Astrocyte (in vitro differentiated cells and primary cell): Measurements from ENCODE around the gene EPB41L1.

Experiments used
- EZH2 ChIP-seq: IDR thresholded peaks from 2 replicates; pipeline ENCODE4 v1.6.1; 2012; ENCODE audit warnings: mild to moderate bottlenecking, low read length, inconsistent platforms; ENCODE audit not compliant: insufficient read depth
- TF ChIP-seq, protein P1 (sequence below): IDR thresholded peaks from 2 replicates; pipeline ENCODE4 v1.5.1; 2011; ENCODE audit warnings: low read depth, mild to moderate bottlenecking, inconsistent platforms, low read length, moderate library complexity; ENCODE audit not compliant: insufficient read depth

DNA sequence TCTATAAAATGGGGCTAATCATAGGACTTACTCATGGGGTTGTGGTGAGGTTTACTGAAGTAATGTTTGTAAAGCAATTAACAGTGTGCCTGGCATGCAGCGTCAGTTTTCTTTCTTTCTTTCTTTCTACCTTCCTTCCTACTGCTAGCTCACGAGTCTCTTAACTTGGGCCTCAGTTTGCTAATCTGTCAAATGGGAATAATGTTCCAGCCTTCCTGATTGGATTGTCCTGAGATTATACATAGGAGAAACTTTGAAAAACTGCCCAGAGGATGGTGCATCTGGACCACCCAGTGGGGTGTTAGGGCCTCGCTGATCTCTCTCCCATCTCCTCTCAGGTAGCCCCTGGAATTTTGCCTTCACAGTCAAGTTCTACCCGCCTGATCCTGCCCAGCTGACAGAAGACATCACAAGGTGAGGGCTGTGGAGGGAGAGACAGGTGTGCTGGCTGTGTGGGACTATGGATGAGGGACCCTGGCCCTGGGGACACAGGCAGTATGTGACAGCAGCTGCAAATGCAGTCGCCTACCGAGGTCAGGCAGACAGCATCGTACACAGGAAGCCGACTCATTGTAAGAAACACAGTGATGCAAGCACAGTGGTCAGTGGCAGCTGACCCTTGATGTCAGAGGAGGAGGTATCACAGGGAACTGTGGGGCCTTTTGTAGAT is 27.5 kb downstream of the EPB41L1 start:
- TF ChIP-seq, protein P1, sequence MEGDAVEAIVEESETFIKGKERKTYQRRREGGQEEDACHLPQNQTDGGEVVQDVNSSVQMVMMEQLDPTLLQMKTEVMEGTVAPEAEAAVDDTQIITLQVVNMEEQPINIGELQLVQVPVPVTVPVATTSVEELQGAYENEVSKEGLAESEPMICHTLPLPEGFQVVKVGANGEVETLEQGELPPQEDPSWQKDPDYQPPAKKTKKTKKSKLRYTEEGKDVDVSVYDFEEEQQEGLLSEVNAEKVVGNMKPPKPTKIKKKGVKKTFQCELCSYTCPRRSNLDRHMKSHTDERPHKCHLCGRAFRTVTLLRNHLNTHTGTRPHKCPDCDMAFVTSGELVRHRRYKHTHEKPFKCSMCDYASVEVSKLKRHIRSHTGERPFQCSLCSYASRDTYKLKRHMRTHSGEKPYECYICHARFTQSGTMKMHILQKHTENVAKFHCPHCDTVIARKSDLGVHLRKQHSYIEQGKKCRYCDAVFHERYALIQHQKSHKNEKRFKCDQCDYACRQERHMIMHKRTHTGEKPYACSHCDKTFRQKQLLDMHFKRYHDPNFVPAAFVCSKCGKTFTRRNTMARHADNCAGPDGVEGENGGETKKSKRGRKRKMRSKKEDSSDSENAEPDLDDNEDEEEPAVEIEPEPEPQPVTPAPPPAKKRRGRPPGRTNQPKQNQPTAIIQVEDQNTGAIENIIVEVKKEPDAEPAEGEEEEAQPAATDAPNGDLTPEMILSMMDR = no peak
- TF ChIP-seq EZH2 = no peak
